Measurements from ENCODE around the gene MEX3B.

Gene MEX3B

GRCh38 chr15:82080774-82081173, 35.0 kb upstream of the MEX3B start:
- H3K4me3 ChIP-seq (ENCODE audit: control insufficient read depth, low read depth, low read length) = no peak overlapping the region
- TF ChIP-seq, protein P1, sequence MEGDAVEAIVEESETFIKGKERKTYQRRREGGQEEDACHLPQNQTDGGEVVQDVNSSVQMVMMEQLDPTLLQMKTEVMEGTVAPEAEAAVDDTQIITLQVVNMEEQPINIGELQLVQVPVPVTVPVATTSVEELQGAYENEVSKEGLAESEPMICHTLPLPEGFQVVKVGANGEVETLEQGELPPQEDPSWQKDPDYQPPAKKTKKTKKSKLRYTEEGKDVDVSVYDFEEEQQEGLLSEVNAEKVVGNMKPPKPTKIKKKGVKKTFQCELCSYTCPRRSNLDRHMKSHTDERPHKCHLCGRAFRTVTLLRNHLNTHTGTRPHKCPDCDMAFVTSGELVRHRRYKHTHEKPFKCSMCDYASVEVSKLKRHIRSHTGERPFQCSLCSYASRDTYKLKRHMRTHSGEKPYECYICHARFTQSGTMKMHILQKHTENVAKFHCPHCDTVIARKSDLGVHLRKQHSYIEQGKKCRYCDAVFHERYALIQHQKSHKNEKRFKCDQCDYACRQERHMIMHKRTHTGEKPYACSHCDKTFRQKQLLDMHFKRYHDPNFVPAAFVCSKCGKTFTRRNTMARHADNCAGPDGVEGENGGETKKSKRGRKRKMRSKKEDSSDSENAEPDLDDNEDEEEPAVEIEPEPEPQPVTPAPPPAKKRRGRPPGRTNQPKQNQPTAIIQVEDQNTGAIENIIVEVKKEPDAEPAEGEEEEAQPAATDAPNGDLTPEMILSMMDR (conservative IDR thresholded peaks at IDR 0.05; ENCODE audit: control insufficient read depth, insufficient read depth, low read depth, low read length) = no peak
- DNase-seq (ENCODE audit: low read depth) = no peak

- H3K4me3 ChIP-seq (ENCODE audit: control insufficient read depth, low read depth, low read length) = no peak overlapping the region
- TF ChIP-seq, protein P1 (conservative IDR thresholded peaks at IDR 0.05; ENCODE audit: control insufficient read depth, insufficient read depth, low read depth, low read length) = no peak
- no peak for DNase-seq (ENCODE audit: low read depth)
These were observed 33.9 kb upstream of the MEX3B start for GRCh38 chr15:82079736-82080135.

GRCh38 chr15:82074610-82075009, 28.8 kb upstream of the MEX3B start:
- no peak overlapping the region for H3K4me3 ChIP-seq (ENCODE audit: control insufficient read depth, low read depth, low read length)
- TF ChIP-seq, protein P1 (conservative IDR thresholded peaks at IDR 0.05; ENCODE audit: control insufficient read depth, insufficient read depth, low read depth, low read length) = no peak
- no peak for DNase-seq (ENCODE audit: low read depth)

- no peak overlapping the region for H3K4me3 ChIP-seq (ENCODE audit: control insufficient read depth, low read depth, low read length)
- TF ChIP-seq, protein P1 (conservative IDR thresholded peaks at IDR 0.05; ENCODE audit: control insufficient read depth, insufficient read depth, low read depth, low read length) = no peak
- no peak for DNase-seq (ENCODE audit: low read depth)
These were observed 27.2 kb upstream of the MEX3B start for GRCh38 chr15:82072926-82073537.

- DNase-seq (ENCODE audit: low read depth) = no peak
- TF ChIP-seq, protein P1 (conservative IDR thresholded peaks at IDR 0.05; ENCODE audit: control insufficient read depth, insufficient read depth, low read depth, low read length) = no peak
- no peak overlapping the region for H3K4me3 ChIP-seq (ENCODE audit: control insufficient read depth, low read depth, low read length)
These were observed 20.6 kb upstream of the MEX3B start for GRCh38 chr15:82066455-82066854.

GRCh38 chr15:82064824-82065223, 19.0 kb upstream of the MEX3B start:
- no peak overlapping the region for H3K4me3 ChIP-seq (ENCODE audit: control insufficient read depth, low read depth, low read length)
- DNase-seq (ENCODE audit: low read depth) = peak; percentile 25
- TF ChIP-seq, protein P1 (conservative IDR thresholded peaks at IDR 0.05; ENCODE audit: control insufficient read depth, insufficient read depth, low read depth, low read length) = no peak
